ENCODE results near the gene TMEM63C.

The TMEM63C gene

DNA sequence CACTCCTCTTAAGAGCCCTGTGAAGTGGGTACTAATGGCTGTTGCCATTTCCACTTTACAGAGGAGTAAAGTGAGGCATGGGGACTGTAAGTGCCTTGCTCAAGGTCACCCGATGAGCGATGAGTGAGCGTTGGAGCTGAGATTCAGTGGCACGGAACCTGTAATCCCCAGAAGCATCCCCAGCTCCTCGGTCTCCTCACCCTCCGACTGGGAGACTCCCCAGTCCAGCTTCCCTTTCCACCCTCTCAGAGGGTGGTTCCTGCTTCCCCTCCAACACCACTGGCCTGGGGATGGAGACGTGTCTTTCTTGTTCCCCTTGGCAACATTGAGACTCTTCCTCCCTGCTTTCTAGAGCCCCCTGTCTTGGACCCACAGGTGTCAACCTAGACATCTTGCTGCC is 32.6 kb downstream of the TMEM63C start:
- ChIA-PET CTCF (interaction anchor here (0.6 to 2.8 kb wide), 8 partner anchors 11 to 114 kb away, joined by 3 to 34 read pairs (median 4); no protein-coding TSS in a partner anchor), POLR2A (no interaction called here)
- no peak for DNase-seq (ENCODE audit: extremely low spot score)
- TF ChIP-seq NFRKB (IDR thresholded peaks at IDR 0.05) (no peak), ZNF384 (IDR thresholded peaks at IDR 0.05) (no peak), FOXK2 (IDR thresholded peaks at IDR 0.05) (no peak), ARNT (IDR thresholded peaks at IDR 0.05) (no peak), HDGF (IDR thresholded peaks at IDR 0.05; ENCODE audit: borderline replicate concordance) (no peak), ELF4 (IDR thresholded peaks at IDR 0.05) (no peak), PKNOX1 (IDR thresholded peaks at IDR 0.05) (no peak), LEF1 (IDR thresholded peaks at IDR 0.05; ENCODE audit: borderline replicate concordance) (no peak)

- no peak for TF ChIP-seq LEF1 (IDR thresholded peaks at IDR 0.05; ENCODE audit: borderline replicate concordance)
- TF ChIP-seq FOXA1 (IDR thresholded peaks at IDR 0.05), result no peak
- no peak for TF ChIP-seq SUZ12 (IDR thresholded peaks at IDR 0.05)
- no peak for TF ChIP-seq SP1 (IDR thresholded peaks at IDR 0.05)
- TF ChIP-seq ZNF384 (IDR thresholded peaks at IDR 0.05), result no peak
- no peak for TF ChIP-seq HDGF (IDR thresholded peaks at IDR 0.05; ENCODE audit: borderline replicate concordance)
- no peak for TF ChIP-seq PKNOX1 (IDR thresholded peaks at IDR 0.05)
- TF ChIP-seq L3MBTL2 (conservative IDR thresholded peaks at IDR 0.05), result no peak
- no peak for TF ChIP-seq BHLHE40 (IDR thresholded peaks at IDR 0.05; ENCODE audit: borderline replicate concordance)
- TF ChIP-seq NFRKB (IDR thresholded peaks at IDR 0.05), result no peak
- no peak for TF ChIP-seq FOXM1 (IDR thresholded peaks at IDR 0.05; ENCODE audit: borderline replicate concordance)
- TF ChIP-seq CTBP1 (IDR thresholded peaks at IDR 0.05; ENCODE audit: borderline replicate concordance), result no peak
- no peak for TF ChIP-seq TARDBP (IDR thresholded peaks at IDR 0.05)
- no peak for TF ChIP-seq ELF4 (IDR thresholded peaks at IDR 0.05)
- POLR2A ChIA-PET, result no interaction called here
Observed at GRCh38 chr14:77217551-77217950, 36.0 kb downstream of the TMEM63C start.

DNA sequence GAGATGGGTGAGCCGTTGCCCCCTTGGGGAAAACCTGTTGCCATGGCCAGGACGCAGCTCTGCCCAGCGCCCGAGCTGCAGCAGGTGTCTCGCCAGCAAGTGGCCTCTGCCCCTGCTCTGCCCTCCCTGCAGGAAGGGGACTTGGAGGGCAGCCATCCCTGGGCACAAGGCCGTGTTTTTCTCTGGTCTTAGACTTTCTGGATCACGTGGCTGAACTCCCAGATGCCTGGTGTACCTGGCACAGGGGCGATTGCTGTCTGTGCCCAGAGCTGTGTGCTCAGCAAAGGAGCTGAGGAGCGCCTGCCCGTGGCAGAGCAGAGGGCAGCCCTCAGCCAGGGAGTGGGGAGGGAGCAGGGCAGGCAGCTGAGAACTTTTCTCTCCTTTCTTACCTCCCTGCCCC is 38.0 kb downstream of the TMEM63C start:
- ChIA-PET POLR2A (no interaction called here), CTCF (no interaction called here)
- TF ChIP-seq ARNT (IDR thresholded peaks at IDR 0.05) (no peak), PKNOX1 (IDR thresholded peaks at IDR 0.05) (no peak)
- no peak for DNase-seq (ENCODE audit: extremely low spot score)

More at GRCh38 chr14:77217551-77217950, 36.0 kb downstream of the TMEM63C start:
- no peak for DNase-seq (ENCODE audit: extremely low spot score)
- CTCF ChIA-PET, result interaction anchor here (0.9 kb wide), 1 partner anchor 65 kb away, joined by 3 read pairs; no protein-coding TSS in a partner anchor

- POLR2A ChIA-PET, result no interaction called here
- DNase-seq (ENCODE audit: extremely low spot score), result no peak
- CTCF ChIA-PET, result no interaction called here
- TF ChIP-seq CTBP1 (IDR thresholded peaks at IDR 0.05; ENCODE audit: borderline replicate concordance) (no peak), L3MBTL2 (conservative IDR thresholded peaks at IDR 0.05) (no peak), FOXK2 (IDR thresholded peaks at IDR 0.05) (no peak), SUZ12 (IDR thresholded peaks at IDR 0.05) (no peak), SP1 (IDR thresholded peaks at IDR 0.05) (no peak), ELF4 (IDR thresholded peaks at IDR 0.05) (no peak), FOXA1 (IDR thresholded peaks at IDR 0.05) (no peak), HDGF (IDR thresholded peaks at IDR 0.05; ENCODE audit: borderline replicate concordance) (no peak), TARDBP (IDR thresholded peaks at IDR 0.05) (no peak), PKNOX1 (IDR thresholded peaks at IDR 0.05) (no peak), LEF1 (IDR thresholded peaks at IDR 0.05; ENCODE audit: borderline replicate concordance) (no peak)
Observed at GRCh38 chr14:77220246-77221017, 38.8 kb downstream of the TMEM63C start.

DNA sequence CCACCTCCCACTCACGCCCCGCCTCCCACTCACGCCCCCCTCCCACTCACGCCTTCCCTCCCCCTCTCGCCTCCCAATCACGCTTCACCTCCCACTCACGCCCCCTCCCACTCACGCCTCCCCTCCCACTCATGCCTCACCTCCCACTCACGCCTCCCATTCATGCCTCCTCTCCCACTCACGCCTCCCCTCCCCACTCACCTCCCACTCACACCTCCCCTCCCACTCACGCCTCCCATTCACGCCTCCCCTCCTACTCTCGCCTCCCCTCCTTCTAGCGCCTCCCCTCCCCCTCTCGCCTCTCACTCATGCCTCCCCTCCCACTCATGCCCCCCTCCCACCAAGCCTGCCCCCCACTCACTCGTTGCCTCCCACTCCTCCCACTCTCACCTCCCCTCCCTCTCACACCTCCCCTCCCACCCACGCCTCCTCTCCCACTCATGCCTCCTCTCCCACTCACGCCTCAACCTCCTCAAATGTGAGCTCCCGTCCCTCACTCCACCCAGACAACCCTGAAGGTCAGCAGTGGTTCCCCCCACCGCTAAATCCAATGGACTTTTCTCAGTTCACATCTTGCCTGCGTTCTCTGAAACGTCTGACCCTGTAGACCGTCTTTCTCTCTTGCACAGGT is 39.8 kb downstream of the TMEM63C start:
- TF ChIP-seq BHLHE40 (IDR thresholded peaks at IDR 0.05; ENCODE audit: borderline replicate concordance) (no peak), ARNT (IDR thresholded peaks at IDR 0.05) (no peak), FOXM1 (IDR thresholded peaks at IDR 0.05; ENCODE audit: borderline replicate concordance) (no peak), ZNF384 (IDR thresholded peaks at IDR 0.05) (no peak), SP1 (IDR thresholded peaks at IDR 0.05) (no peak), PKNOX1 (IDR thresholded peaks at IDR 0.05) (no peak), LEF1 (IDR thresholded peaks at IDR 0.05; ENCODE audit: borderline replicate concordance) (no peak), TARDBP (IDR thresholded peaks at IDR 0.05) (no peak), SUZ12 (IDR thresholded peaks at IDR 0.05) (no peak), ELF4 (IDR thresholded peaks at IDR 0.05) (no peak), CTBP1 (IDR thresholded peaks at IDR 0.05; ENCODE audit: borderline replicate concordance) (no peak), L3MBTL2 (conservative IDR thresholded peaks at IDR 0.05) (no peak), NFRKB (IDR thresholded peaks at IDR 0.05) (no peak), FOXA1 (IDR thresholded peaks at IDR 0.05) (no peak), HDGF (IDR thresholded peaks at IDR 0.05; ENCODE audit: borderline replicate concordance) (no peak), FOXK2 (IDR thresholded peaks at IDR 0.05) (no peak)
- ChIA-PET CTCF (interaction anchor here (1.0 to 1.4 kb wide), 2 partner anchors 8 to 70 kb away, joined by 5 to 6 read pairs; no protein-coding TSS in a partner anchor), POLR2A (no interaction called here)
- DNase-seq (ENCODE audit: extremely low spot score), result no peak
